ENCODE measurements around the gene CIROP.
A peak's percentile ranks its signal among the peaks of the same experiment; 100 is the strongest.

The CIROP gene

GRCh38 chr14:23093104-23093503, 11.7 kb downstream of the CIROP start:
- no peak for DNase-seq

- DNase-seq, result no peak
These were observed 13.2 kb downstream of the CIROP start for GRCh38 chr14:23091294-23092225.

GRCh38 chr14:23090254-23090636, 14.5 kb downstream of the CIROP start:
- DNase-seq, result no peak

- DNase-seq, result no peak
These were observed 15.1 kb downstream of the CIROP start for GRCh38 chr14:23089498-23090253.

GRCh38 chr14:23086565-23086964, 18.2 kb downstream of the CIROP start:
- no peak for DNase-seq

DNA sequence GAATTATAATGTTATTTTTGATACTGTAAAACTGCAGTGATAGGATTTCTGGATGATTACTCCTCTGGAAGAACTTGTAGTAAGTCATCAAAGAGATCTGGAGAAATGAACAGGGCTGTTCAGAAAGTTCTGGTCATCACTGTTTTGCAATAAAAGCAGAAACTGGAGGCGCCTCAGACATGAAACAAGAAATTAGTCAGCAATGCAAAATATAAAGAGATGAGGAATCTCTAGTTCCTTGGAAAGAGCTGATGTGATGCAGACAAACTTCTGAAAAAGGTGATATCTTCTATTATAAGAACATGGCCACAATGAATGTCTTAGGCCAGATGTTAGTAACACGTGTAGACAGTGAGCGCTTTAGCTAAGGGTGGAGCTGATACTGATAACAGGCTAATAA, 19.3 kb downstream of the CIROP start:
- no peak for DNase-seq

DNA sequence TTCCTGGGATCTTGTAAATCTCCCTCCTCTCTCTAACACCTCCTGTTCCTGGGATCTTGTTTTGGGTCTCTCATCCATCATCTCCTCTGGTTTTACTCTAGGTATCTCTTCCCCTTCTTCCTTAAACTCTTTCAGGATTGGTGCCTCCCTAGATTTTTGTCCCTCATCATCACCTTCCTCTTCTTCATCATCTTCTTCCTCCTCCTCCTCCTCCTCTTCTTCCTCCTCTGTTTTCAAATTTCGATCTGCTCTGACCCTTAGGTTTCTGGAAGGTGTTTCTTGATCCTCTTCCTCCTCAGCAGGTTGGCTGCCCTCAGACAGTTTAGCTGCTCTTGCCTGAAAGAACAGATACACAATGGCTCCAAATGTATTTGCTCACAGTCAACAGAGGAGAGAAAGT, 24.3 kb downstream of the CIROP start:
- no peak for DNase-seq

- peak; percentile 28 for DNase-seq
These were observed 25.1 kb downstream of the CIROP start for GRCh38 chr14:23079716-23080115.

GRCh38 chr14:23078692-23079116, 26.1 kb downstream of the CIROP start:
- peak; percentile 98 for DNase-seq

- DNase-seq, result no peak
These were observed 26.8 kb downstream of the CIROP start for GRCh38 chr14:23077962-23078361.

GRCh38 chr14:23076785-23077408, 27.9 kb downstream of the CIROP start:
- no peak for DNase-seq

DNA sequence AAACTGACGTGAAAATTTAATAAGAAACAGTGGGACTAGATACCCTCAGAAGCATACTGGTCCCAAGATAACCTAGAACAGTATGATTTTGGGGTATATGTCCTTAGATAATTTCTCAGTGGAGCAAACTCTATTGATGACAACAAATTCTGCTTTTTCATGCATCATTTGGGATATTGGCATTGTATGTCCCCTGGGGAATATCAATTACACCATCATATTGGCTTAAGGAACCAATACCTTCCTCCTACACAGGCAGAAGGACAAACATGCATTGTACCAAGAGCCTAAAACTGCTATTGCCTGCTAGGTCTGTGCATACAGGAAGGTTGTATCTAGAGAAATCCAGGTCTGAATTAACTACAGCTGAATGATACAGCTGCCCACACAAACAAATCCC, 29.9 kb downstream of the CIROP start:
- no peak for DNase-seq

- no peak for DNase-seq
These were observed 32.8 kb downstream of the CIROP start for GRCh38 chr14:23071921-23072539.

DNA sequence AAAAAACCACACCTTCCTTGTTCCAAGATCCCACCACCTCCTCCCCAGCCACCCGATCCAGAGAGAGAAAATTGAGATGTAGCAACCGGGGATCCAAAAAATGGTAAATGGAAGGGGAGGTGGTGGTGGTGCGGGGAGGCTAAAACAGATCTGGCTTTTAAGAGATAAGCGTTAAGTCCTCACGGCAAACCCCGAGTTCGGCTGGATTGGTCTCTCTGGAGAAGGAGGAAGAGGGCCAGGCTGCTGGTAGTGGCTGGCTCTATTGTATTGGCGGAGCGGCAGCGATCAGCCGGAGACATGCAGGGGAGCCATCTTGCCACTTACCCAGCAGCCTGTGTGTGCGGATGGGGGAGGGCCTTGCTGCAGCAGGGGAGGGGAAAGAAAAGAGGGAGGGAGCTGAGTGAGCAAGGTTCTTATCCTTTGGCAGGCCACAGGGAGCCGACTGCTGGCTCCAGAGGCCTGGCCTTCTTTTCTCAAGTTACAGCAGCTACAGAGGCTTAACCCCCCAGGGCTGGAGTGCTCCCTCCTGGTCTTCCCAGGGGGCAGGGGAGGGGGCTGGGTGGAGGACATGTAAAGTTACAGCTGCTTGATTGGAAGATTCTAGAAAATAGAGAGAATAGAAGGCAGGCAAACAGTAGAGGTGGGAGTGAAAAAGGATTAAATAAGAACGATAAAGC, 33.4 kb downstream of the CIROP start:
- DNase-seq, result peak; percentile 93

DNA sequence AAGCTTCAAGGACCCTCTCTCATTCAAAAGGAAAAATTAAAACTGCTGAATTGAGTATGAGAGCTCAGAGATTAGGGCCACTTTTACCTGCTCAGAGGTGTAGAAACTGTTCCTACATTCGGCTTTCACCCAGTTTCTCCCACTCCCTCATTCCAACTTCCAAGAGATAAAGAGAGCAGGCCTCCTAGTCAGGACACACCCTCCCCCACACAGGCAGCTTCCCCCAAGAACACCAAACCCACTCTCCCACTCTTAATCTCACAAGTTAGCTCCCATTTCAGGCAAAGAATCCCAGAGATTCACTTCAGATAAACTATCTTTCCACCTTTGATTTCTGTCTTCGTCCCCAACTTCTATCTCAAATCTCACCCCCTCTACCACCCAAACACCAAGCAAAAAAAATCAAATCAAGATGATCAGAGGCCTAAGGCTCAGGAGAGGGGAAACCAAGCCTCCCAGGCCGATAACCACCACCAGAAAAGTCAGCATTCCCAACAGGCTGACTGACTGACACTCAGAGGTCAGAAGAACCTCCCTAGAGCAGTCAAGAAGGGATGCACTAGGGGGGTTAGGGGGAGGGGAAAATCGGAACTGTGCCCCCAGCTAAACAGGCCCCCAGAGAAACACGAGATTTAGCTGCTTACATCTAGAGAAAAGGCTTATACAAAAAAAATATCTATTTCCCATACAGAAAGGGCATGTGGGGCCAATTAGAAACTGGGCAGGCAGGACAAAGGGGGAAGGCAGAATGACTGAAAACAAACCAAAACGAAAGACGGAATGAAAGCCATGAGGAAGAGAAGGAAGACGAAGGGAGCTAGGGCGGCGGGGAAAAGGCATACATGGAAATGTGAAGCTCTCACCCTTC, 34.3 kb downstream of the CIROP start:
- no peak for DNase-seq

- no peak for DNase-seq
These were observed 35.4 kb downstream of the CIROP start for GRCh38 chr14:23069413-23069806.

DNA sequence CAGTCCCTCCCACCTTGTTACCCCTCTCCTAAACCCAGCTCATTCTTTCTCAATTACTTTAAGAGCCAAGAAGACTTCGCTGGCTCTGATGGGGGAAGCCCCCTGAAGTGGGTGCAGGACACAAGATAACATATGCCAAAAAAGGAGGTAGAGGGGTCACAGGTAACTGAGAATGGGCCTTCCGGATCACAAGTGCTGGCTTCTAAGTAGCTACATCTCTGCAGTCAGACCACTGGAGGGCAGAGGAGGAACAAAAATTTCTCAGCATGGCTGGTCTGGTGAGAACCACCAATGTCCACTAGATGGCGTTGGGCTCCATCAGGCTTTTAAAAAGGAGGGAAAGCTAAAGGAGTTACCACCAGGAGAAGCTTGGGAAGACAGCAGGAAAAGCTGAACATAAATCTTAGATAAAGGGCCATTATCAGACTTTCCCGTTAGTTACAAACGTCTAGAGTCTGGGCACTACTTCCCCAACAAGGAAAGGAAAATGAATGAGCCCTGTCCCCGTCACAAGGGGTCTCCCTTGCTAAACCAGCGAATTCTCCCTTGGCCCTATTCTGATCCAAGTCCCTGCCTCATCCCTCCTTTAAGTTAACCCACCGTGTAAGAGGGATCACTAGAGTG, 35.9 kb downstream of the CIROP start:
- DNase-seq, result peak; percentile 84

- no peak for DNase-seq
These were observed 36.7 kb downstream of the CIROP start for GRCh38 chr14:23067847-23068788.

GRCh38 chr14:23066855-23067744, 37.7 kb downstream of the CIROP start:
- DNase-seq, result no peak

Data from HCEC 1CT (cell line).